Left lobe of liver (tissue), 2 donors: ENCODE results near the gene ADCY2. TPM values are rescaled to one million over a fixed set of nuclear protein-coding genes. Genes with fewer than 3 reads are reported as not detected.

Experiments used
- ATAC-seq: fragments of 200-7000 bp; cut with Tn5 transposase; one replicate; pipeline ENCODE4 v1.9.1; 2020; ENCODE audit warnings: mild to moderate bottlenecking, moderate library complexity
- DNase-seq: peaks from one replicate; pipeline ENCODE4 v3.0.0-alpha.2; 2020; ENCODE audit warnings: low spot score
- total RNA-seq: library from RNA; stranded (reverse); gene quantifications from one replicate; pipeline ENCODE4 v1.2.1, GENCODE V29; 2021
- donor health status: DM: no; HTN: no; CAD: no; lungs with moderate emphysema.
- donor health status: DM: no; HTN: yes; CAD: no.

The ADCY2 gene
- total RNA-seq, 1 donor from 2014 or later = 0.35 TPM

DNA sequence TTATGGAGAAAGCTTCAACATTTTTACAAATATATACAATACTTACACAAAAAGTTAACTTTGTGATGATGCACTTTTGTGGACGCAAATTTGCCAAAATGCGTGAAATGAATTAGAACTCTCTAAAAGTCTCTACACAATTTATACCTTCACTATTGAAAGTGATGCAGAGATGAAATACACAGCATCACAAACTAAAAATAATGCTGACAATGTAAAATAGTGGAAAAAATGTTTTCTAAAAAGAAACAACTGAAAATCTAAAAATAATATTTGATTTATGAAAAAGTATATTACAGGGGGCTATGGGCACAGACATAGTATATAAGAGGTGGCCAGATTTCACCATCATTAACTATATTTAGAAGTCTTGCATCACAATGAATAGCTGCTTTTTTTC lies 188.8 kb downstream of the ADCY2 start:
- no peak for ATAC-seq
- DNase-seq = no peak

DNA sequence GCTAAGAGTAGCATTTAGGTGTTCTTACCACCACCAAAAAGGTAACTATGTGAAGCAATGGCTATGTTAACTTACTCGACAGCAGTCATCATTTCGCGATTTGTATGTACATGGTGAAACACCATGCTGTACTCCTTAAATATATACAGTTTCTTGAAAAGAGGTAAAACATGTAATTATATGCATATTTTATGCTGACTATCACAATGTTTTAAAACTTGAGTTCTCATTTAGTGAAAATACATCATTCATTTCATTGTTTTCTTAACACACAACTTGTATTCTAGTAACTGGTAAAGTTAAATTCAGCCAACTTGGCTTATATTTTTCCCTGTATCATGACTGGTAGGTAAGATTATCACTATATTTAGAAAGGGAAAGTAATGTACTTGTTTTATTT lies 189.9 kb downstream of the ADCY2 start:
- DNase-seq = no peak
- ATAC-seq = no peak

DNA sequence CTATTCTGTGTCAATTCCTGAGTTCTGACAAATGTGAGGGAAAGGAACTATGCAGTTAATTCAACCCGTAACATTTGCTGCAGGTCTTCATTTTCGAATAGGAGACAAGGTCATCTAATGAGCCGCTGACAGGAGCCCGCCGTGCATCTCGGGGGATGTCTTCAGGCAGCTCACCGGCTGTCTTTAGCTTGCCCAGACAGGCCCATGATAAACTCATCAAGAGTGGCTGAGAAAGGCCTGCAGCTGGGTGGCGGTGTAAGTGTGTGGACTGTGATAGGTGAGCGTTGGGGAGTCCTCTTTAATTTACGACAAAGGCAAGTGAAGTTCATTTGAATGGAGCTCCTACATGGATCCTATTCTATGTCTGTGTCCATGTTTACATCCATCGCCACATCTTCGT lies 190.5 kb downstream of the ADCY2 start:
- no peak for ATAC-seq
- no peak for DNase-seq

DNA sequence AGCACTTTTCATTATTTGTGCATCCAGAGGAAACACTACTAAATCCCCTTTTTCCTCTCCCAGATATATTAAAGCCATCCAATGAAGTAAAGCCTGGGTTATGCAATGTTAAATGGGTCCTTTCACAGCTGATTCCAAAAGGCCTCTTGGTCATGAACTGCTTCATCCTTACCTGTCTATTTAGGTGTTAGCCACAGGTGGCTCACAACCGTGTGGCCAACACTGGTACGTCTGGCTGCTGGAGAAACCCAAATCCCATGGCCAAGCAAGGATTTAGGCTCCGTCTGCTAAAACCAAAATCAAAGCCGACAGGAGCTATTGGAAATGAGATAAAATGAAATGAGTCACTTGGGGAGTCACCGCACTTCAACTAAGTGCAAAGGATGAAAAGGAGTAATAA lies 193.9 kb downstream of the ADCY2 start:
- DNase-seq (no peak), ATAC-seq (no peak)

DNA sequence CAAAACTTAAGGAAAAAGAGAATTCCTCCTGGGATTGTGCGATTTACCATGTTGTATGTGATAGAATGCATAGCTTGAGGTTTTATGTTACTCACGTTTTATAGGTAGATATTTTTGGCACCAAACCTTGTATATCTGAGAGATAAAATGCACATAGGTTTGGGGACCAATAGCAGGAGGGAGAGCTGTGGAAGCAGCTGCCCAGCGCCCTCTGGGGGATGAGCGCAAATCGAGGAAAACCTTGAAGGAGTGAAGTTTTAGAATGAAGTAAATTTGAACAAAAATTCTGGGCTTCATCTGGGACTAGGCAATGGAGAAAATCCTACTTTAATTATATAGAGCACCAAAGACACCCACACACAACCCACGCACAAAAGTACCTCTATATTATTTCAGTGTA lies 197.0 kb downstream of the ADCY2 start:
- ATAC-seq (no peak), DNase-seq (no peak)

DNA sequence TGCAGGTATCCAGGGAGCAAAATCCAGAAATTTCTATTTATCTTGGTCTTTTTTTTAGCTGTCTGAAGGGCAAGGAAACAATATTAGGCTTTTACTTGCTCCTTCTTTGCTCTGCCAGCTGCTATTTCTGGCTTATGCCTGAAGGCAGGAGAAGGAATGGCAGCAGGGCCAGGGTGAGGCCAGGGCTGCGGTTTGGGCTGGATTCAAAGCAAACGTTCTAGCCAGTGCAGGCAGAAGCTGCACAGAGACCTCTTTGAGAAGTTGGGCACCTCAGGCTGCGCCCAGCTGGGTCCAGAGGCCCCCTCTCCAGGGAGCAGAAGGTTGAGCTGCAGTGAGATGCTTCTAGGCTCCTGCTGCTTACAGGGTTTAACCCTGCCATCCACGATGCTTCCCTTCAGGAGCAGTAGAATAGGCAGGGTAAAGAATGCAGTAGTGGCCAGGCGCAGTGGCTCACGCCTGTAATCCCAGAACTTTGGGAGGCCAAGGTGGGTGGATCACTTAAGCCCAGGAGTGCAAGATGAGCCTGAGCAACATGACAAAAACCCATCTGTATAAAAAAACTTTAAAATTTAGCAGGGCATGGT lies 201.2 kb downstream of the ADCY2 start:
- DNase-seq (no peak), ATAC-seq (no peak)

DNA sequence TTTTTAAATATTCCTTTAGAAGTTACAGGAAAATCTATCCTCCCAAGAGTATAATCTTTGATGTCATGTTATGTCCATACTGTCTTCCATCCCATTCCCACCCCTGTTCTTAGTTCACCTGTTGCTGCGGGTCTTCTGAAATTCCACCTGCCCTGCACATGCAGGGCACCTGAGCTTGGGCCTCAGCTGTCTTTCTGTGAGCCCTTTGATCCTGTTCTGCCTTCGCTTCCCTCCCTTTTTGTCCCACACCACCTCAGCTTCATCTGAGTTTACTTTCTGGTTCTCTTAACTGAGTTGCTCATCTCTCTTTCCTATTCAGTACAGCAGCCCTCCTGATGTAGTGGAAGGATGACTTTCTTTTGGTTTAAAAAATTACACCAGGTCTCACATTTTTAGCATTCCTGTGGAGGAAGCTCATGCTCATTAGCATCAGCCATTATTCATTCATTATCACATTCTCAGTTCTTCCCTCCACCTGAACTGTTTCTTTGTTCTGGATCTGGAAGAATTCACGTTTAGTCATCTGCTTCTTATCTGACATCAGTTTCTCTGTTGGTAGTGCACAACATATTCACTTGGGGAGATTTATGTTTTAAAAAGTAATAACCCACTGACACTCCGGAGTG lies 211.0 kb downstream of the ADCY2 start:
- DNase-seq = no peak
- ATAC-seq = no peak

DNA sequence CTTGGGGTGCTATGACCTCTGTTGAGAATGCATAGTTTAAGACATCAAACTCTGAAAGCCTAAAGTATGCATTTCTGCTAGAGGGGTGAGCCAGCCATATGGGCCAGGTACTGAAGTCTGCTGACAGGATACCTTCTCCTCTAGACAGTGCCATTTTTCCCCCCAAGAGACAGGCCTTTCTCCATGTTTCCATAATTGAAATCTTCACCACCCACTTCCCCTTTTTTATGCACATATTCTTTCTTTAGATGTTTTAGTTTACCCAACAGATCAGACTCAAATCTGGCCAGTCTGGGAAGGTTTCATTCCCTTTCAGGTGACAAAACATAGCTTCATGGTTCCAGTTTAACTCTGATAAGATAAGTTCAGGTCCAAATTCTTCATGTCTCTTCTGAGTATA lies 212.8 kb downstream of the ADCY2 start:
- no peak for ATAC-seq
- no peak for DNase-seq

DNA sequence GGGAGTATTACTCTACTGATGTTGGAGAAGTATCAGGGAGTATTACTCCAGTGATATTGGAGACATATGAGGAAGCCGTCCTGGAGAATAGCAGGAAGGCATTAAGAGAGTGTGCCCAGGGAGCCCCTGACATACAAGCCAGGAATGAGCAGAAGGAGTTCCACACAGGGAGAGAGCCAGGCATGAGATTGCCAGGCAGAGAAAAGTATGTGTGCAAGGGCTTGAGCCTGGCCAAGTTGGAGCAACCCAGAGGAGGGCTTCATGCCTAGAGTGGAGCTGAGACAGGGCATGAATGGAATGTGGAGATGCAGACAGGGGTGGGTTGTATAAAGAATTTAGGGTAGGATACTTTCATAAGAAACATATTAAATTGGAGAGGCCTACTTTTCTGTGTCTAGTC lies 213.8 kb downstream of the ADCY2 start:
- ATAC-seq (no peak), DNase-seq (no peak)

DNA sequence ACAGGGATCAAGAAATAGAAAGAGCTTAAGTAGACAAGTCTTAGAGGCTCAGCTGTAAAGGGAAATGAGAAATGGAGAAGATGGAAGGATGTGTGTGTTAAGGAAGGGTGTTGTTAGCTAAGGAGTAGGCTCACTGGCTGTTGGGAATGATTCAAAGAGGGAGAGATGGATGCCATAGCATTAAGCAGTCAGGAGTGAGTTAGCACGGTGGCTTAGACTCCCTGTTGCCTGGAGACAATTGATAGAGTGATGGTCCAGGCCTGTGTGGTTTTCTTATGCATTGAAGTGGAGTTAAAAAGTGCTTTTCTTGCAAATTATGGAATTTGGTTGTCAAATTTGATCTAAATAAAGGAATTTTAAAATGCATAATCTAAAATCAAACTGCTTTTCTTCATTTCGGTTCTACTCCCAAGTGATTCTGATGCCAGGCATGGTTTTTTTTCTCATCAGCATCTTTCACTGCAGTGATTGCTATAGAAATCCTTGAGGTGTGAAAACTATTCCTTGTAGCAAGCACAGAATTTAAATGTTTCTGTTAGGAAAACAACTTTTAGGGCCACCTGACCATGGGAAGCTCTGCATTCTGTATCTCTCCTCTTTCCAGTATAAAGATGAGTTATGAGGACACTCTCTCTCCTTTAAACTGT lies 214.7 kb downstream of the ADCY2 start:
- DNase-seq = no peak
- no peak for ATAC-seq

DNA sequence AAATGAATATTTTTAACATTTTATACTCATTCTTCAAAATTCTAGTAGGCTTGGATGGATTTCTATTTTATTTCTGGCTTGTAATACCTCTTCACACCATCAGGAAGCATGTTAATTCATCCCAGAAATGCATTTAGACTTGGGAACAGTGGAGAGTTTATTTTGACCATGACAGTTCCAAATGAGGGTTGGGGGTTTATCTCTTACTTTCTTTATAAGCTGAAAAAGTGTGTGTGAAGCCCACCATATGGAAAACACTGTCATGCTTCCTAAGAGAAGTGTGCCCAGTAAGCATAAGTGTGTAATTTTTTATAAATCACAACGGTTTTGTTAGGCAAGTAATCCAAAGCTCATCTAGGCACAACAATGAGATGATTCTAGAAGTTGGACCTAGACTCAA lies 215.6 kb downstream of the ADCY2 start:
- no peak for DNase-seq
- ATAC-seq = no peak

DNA sequence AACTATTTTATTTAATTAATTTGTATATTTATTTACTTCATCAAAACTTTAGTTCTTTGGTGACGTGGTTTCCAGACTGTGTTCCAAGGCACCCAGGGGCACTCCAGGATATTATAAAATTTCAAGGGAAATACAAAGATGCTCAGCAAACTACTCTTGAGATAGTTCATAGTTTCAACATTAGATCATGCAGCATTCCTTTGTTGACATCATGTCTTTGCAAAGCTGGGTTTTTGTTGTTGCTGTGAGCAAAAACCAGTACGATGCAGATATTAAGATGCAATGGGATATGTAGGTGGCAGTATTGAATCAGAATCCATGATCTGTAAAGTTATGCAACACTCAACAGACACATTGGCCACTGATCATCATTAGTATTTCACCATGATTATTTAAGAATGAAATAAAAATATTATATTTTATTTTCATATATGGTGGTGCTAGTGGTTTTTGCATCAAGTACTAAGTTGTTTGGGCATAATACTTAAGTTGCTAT lies 219.7 kb downstream of the ADCY2 start:
- ATAC-seq = no peak
- no peak for DNase-seq

DNA sequence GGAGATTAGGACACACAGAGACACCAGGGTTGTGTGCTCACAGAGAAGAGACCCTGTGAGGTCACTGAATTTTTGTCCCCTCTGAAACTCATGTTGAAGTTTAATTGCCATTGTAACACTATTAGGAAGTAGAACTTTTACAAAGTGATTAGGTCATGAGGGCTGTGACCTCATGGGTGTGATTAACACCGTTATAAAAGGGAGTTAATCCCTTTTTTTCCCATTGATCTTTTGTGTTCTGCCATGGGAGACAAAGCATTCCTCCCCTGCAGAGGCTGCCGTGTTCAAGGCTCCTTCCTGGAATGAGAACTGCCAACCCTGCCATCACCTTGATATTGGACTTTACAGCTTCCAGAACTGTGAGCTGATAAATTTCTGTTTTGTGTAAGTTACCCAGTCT lies 221.0 kb downstream of the ADCY2 start:
- no peak for ATAC-seq
- no peak for DNase-seq

DNA sequence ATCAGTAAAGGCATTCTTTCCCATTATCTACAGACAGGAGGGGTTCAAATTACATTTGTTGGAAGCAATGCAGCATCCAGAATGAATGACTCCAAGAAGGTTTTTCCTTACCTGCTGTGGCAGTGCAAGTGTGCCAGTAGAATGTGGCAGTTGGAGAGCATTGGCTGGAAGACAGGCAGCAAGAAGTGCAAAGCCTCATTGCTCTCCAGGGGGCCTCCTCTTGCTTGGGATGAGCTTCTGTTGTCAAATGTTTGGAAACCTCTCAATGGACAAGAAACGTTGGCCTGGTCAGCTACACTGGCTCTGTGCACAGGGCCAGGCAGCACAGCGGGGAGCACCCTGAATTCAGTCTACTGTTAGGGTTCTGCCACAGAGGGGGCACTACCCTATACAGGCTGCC lies 226.6 kb downstream of the ADCY2 start:
- DNase-seq (no peak), ATAC-seq (no peak)

DNA sequence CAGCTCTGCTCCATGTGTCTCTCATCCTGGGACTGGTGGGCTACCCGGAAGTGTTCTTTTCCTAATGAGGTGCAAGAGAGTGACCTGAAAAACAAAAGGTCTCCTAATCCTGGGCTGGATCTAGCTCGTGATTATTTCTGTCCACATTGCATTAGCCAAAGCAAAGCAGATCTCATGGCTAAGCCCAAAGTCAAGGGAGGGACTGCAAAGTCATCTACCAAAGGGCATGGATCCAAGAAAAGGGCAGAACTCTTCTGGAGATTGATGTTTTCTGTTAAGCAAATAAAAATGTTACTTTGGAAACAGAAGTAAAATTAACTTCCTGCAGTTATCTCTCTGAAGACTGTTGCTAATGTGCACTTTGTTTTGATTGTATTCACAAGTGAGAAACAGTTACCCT lies 229.8 kb downstream of the ADCY2 start:
- ATAC-seq (no peak), DNase-seq (no peak)

DNA sequence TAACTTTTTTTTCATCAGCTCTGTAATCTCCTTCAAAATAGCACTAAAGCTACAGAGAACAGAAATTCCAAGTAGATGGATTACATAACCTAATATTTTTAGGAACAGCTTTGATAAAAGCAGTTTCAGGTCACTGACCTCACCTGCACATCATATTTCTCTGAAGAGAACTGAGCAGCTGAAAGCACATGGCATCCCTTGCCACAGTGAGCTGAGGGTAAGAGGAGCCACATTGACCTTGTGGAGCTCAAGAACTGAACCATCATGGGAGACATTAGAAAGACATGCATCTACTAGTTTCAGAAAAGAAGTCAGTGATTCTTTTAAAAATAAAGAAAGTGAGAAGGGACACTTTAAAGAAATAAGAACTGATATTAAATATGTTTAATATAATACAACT lies 232.3 kb downstream of the ADCY2 start:
- DNase-seq = no peak
- no peak for ATAC-seq

DNA sequence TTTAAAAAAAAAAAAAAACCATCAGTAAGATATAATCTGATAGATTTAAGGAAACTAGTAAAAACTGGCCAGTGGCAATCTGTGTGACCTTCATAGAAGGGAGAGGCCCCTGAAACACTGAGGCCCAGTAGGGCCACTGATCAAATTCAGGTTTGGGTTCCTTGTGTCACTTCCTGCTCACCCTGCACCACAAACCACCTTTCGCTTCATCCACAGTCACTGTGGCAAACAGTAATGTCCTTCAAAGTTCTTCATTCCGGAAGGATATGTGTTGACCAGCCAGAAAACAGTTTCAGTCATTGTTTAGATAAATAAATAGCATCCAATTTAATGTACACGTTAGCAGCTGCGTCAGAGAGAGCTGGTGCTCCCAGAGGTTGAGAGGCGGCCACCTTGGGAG lies 232.9 kb downstream of the ADCY2 start:
- ATAC-seq = no peak
- DNase-seq = no peak

DNA sequence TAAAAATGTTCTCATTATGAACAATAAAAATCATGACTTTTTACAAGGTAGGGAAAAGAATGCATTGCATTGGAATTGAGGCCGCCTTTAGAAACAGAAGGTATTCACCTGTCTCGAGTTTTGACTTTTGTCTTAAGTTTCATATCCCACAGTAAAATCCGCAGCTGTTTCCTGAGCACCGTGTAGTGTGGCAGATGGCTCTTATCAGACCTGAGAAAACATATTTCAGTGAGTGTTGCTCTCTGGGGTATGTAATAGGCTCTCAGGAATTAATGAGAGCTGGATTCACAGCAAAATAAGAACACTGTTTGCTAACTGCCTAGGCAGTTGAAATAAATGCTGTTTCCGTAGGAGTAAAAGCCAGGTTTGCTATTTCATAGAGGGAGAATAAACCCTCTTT lies 233.6 kb downstream of the ADCY2 start:
- DNase-seq (no peak), ATAC-seq (no peak)

DNA sequence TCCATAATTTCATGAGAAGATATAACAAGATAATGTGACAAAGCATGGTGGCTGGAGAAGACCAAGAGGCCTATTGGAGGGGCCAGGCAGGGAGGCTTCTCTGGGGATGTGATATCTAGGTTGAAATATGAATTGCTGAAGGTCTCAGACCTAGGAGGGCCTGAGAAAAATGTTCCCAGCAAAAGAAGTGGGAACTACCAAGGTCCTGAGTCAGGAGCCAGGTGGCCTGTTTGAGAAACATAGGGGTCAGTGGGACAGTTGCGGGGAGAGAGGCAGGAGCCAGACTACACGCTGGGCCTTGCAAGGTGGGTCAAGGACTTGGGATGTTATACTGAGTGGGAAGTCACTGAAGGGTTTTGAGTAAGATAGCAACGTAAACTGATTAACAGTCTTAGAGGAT lies 238.9 kb downstream of the ADCY2 start:
- no peak for ATAC-seq
- no peak for DNase-seq

DNA sequence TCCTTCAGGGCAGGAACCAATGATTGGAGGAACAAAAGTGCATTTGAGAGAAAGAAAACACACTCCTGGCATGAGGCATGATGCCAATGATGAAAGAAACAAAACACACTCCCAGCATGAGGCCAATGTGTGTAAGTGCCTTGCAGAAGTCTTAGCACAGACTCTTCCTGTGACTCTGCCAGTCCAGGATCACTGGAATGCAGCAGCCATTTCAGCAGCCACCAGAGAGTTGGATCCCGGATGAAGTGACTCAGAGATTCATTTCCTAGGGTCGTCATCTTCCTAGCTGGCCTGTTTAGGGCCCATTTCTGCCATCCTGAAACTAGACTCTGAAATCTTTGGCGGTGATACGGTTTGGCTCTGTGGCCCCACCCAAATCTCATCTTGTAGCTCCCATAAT lies 242.5 kb downstream of the ADCY2 start:
- ATAC-seq (no peak), DNase-seq (no peak)

DNA sequence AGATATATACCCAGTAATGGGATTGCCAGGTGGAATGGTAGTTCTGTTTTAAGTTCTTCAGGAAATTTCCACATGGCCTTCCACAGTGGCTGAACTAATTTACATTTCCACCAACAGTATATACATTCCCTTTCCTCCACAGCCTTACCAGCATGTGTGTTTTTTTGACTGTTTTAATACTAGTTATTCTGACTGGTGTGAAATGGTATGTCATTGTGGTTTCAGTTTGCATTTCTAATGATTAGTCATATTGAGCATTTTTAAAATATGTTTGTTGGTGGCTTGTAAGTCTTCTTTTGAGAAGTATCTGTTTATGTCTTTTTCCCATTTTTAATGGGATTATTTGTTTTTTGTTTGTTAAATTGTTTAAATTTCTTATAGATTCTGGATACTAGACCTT lies 246.1 kb downstream of the ADCY2 start:
- DNase-seq (no peak), ATAC-seq (no peak)

DNA sequence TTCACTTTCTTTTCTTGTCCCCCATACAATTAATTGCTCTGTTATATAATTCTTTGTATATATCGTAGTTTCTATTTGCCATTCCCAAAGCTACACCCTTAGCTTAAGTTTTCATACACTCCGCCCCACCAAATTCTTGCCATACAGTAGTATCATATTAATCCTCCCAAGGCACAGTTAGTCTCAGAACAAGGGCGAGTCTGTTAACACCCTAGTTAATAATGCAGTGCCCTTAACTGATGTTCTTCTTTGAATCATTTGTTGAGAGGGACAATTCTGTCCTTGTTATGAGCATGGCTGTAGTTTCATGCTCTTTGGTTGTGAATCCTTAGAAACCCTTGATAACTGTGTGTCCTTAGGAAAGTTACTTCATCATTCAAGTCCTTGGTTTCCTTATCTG lies 248.8 kb downstream of the ADCY2 start:
- DNase-seq (no peak), ATAC-seq (no peak)

DNA sequence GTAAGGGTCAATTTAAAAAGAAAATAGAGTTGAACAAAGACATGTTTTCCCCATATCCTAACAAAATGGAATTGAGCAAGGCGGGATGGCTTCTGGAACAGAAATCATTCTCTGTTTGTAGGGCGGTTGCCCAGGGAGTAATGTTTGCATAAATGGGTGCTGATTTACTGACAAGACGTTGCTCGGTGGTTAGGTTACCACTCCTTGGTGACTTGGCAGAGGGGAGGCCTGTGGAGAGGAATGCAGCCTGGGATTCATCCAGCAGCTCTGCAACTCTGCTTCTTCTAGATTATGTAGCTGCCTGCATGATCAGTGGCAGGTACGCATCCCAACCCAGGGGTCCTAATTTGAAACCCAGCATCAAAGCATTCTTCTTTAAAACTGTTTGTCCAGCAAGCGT lies 254.8 kb downstream of the ADCY2 start:
- no peak for DNase-seq
- no peak for ATAC-seq
